ENCODE results near the gene DNAH14.
"Not testable (repeated sequence)": the region's sequence is repeated elsewhere in the genome, so short reads cannot be mapped to it uniquely, and the experiment has no call there.

The DNAH14 gene

GRCh38 chr1:225277445-225277844 is 348.0 kb downstream of the DNAH14 start:
- DNase-seq: no peak

- no peak for DNase-seq
Observed at GRCh38 chr1:225280563-225280962, 351.1 kb downstream of the DNAH14 start.

- DNase-seq: no peak
Observed at GRCh38 chr1:225290244-225290643, 360.8 kb downstream of the DNAH14 start.

GRCh38 chr1:225299624-225300023 is 370.1 kb downstream of the DNAH14 start:
- DNase-seq: no peak

- no peak for DNase-seq
Observed at GRCh38 chr1:225300381-225300780, 370.9 kb downstream of the DNAH14 start.

GRCh38 chr1:225304996-225305395 is 375.5 kb downstream of the DNAH14 start:
- DNase-seq: no peak

GRCh38 chr1:225310544-225310943 is 381.1 kb downstream of the DNAH14 start:
- DNase-seq: not testable (repeated sequence)

- peak; percentile 11 for DNase-seq
Observed at GRCh38 chr1:225318706-225319575, 389.5 kb downstream of the DNAH14 start.

- no peak for DNase-seq
Observed at GRCh38 chr1:225319871-225320270, 390.4 kb downstream of the DNAH14 start.

GRCh38 chr1:225321784-225322183 is 392.3 kb downstream of the DNAH14 start:
- no peak for DNase-seq

GRCh38 chr1:225329041-225329440 is 399.6 kb downstream of the DNAH14 start:
- DNase-seq: no peak

GRCh38 chr1:225329996-225330395 is 400.5 kb downstream of the DNAH14 start:
- not testable (repeated sequence) for DNase-seq

GRCh38 chr1:225332686-225333085 is 403.2 kb downstream of the DNAH14 start:
- DNase-seq: no peak

GRCh38 chr1:225335098-225335778 is 405.8 kb downstream of the DNAH14 start:
- not testable (repeated sequence) for DNase-seq

- no peak for DNase-seq
Observed at GRCh38 chr1:225338545-225338944, 409.1 kb downstream of the DNAH14 start.

GRCh38 chr1:225341642-225342041 is 412.2 kb downstream of the DNAH14 start:
- DNase-seq: no peak

- DNase-seq: no peak
Observed at GRCh38 chr1:225342695-225343094, 413.2 kb downstream of the DNAH14 start.

GRCh38 chr1:225343618-225344017 is 414.1 kb downstream of the DNAH14 start:
- no peak for DNase-seq

- DNase-seq: no peak
Observed at GRCh38 chr1:225347123-225347683, 417.7 kb downstream of the DNAH14 start.

GRCh38 chr1:225348400-225348799 is 418.9 kb downstream of the DNAH14 start:
- no peak for DNase-seq

GRCh38 chr1:225349826-225350225 is 420.4 kb downstream of the DNAH14 start:
- DNase-seq: no peak

- no peak for DNase-seq
Observed at GRCh38 chr1:225350872-225351271, 421.4 kb downstream of the DNAH14 start.

GRCh38 chr1:225354906-225355305 is 425.4 kb downstream of the DNAH14 start:
- no peak for DNase-seq

- no peak for DNase-seq
Observed at GRCh38 chr1:225355863-225356262, 426.4 kb downstream of the DNAH14 start.
